ENCODE data around the gene DPH2. TPM values are rescaled to one million over a fixed set of nuclear protein-coding genes. Genes with fewer than 3 reads are reported as not detected.

The DPH2 gene
- polyA plus RNA-seq, 4 donors = 24.0 to 26.8 (median 24.5) TPM

- DNase-seq (ENCODE audit: low read depth in 4 of 4, low spot score in 3 of 4) = no peak
Observed at GRCh38 chr1:43963890-43964289, 5.9 kb upstream of the DPH2 start.

- no peak for DNase-seq (ENCODE audit: low read depth in 4 of 4, low spot score in 3 of 4)
Observed at GRCh38 chr1:43965316-43965715, 4.5 kb upstream of the DPH2 start.

GRCh38 chr1:43968348-43968948, 1.4 kb upstream of the DPH2 start:
- DNase-seq (ENCODE audit: low read depth in 4 of 4, low spot score in 3 of 4) = no peak

GRCh38 chr1:43969416-43969745, 429 bp upstream of the DPH2 start:
- no peak for DNase-seq (ENCODE audit: low read depth in 4 of 4, low spot score in 3 of 4)

- DNase-seq (ENCODE audit: low read depth in 4 of 4, low spot score in 3 of 4) = no peak
Observed at GRCh38 chr1:43970502-43970901, 692 bp downstream of the DPH2 start.

GRCh38 chr1:43970911-43971310, 1.1 kb downstream of the DPH2 start:
- no peak for DNase-seq (ENCODE audit: low read depth in 4 of 4, low spot score in 3 of 4)

GRCh38 chr1:43971336-43971980, 1.6 kb downstream of the DPH2 start:
- DNase-seq (ENCODE audit: low read depth in 4 of 4, low spot score in 3 of 4) = no peak

GRCh38 chr1:43973981-43974442, 4.2 kb downstream of the DPH2 start:
- DNase-seq (ENCODE audit: low read depth in 4 of 4, low spot score in 3 of 4) = no peak

- DNase-seq (ENCODE audit: low read depth in 4 of 4, low spot score in 3 of 4) = peak; percentile 84 to 91 (median 86)
Observed at GRCh38 chr1:43974443-43975248, 4.8 kb downstream of the DPH2 start, which contains the start of gene ATP6V0B. TSS of gene ATP6V0B (plus strand) at chr1:43974960. CDS start at chr1:43975041, 81 bp downstream.

- DNase-seq (ENCODE audit: low read depth in 4 of 4, low spot score in 3 of 4) = no peak
Observed at GRCh38 chr1:43975249-43975961, 5.6 kb downstream of the DPH2 start.

GRCh38 chr1:43976045-43976444, 6.2 kb downstream of the DPH2 start:
- DNase-seq (ENCODE audit: low read depth in 4 of 4, low spot score in 3 of 4) = no peak

- DNase-seq (ENCODE audit: low read depth in 4 of 4, low spot score in 3 of 4) = no peak
Observed at GRCh38 chr1:43976890-43977289, 7.1 kb downstream of the DPH2 start.

- DNase-seq (ENCODE audit: low read depth in 4 of 4, low spot score in 3 of 4) = no peak
Observed at GRCh38 chr1:43977376-43978263, 7.8 kb downstream of the DPH2 start.

- no peak for DNase-seq (ENCODE audit: low read depth in 4 of 4, low spot score in 3 of 4)
Observed at GRCh38 chr1:43978264-43978550, 8.4 kb downstream of the DPH2 start.

- DNase-seq (ENCODE audit: low read depth in 4 of 4, low spot score in 3 of 4) = no peak
Observed at GRCh38 chr1:43978551-43979260, 8.9 kb downstream of the DPH2 start, which contains the start of gene B4GALT2. TSS of gene B4GALT2 (plus strand) at chr1:43979210. CDS start at chr1:43981161, 1,951 bp downstream.

GRCh38 chr1:43979261-43979527, 9.4 kb downstream of the DPH2 start:
- no peak for DNase-seq (ENCODE audit: low read depth in 4 of 4, low spot score in 3 of 4)

GRCh38 chr1:43979528-43980254, 9.9 kb downstream of the DPH2 start:
- DNase-seq (ENCODE audit: low read depth in 4 of 4, low spot score in 3 of 4) = no peak

- DNase-seq (ENCODE audit: low read depth in 4 of 4, low spot score in 3 of 4) = no peak
Observed at GRCh38 chr1:43980255-43981134, 10.7 kb downstream of the DPH2 start.
